CD4-positive, CD25-positive, alpha-beta regulatory T cell (primary cell): ENCODE measurements around the gene JCAD. TPM values are rescaled to one million over a fixed set of nuclear protein-coding genes. Genes with fewer than 3 reads are reported as not detected.

Experiments
- ATAC-seq, 2 donors: fragments of 150-1000 bp; cut with Tn5 transposase; one replicate each; pipeline ENCODE4 v1.10.0; 2021; ENCODE audit warnings: low read depth in 2 of 2, moderate number of reproducible peaks in 2 of 2, moderate library complexity in 1 of 2
- DNase-seq, 3 donors: peaks; one replicate each; pipeline versions ENCODE4 v3.0.0 to v3.0.0-alpha.2; 2012 to 2022; ENCODE audit warnings: mixed read lengths in 1 of 3
- H3K27ac ChIP-seq: one replicate; pipeline ENCODE4 v1.7.0; 2013; ENCODE audit warnings: mild to moderate bottlenecking, low read length; ENCODE audit not compliant: insufficient read depth, poor library complexity, severe bottlenecking
- H3K27me3 ChIP-seq: one replicate; pipeline ENCODE4 v1.7.0; 2013; ENCODE audit warnings: low read length; ENCODE audit not compliant: control insufficient read depth, insufficient read depth
- H3K36me3 ChIP-seq: one replicate; pipeline ENCODE4 v1.7.0; 2013; ENCODE audit warnings: mild to moderate bottlenecking, low read length, moderate library complexity; ENCODE audit not compliant: control insufficient read depth, insufficient read depth
- H3K4me1 ChIP-seq: 2 replicates; pipeline ENCODE4 v1.7.0; 2013; ENCODE audit warnings: mild to moderate bottlenecking, low read length; ENCODE audit not compliant: insufficient read depth, control insufficient read depth, poor library complexity, severe bottlenecking
- H3K4me3 ChIP-seq: one replicate; pipeline ENCODE4 v1.7.0; 2013; ENCODE audit warnings: low read depth, mild to moderate bottlenecking, low read length, moderate library complexity
- H3K9me3 ChIP-seq, 2 experiments: 1 replicate in 1 of 2; 2 replicates in 1 of 2; pipeline ENCODE4 v1.7.0; 2013; ENCODE audit warnings: low read length in 2 of 2, mild to moderate bottlenecking in 1 of 2, moderate library complexity in 1 of 2; ENCODE audit not compliant: control insufficient read depth in 2 of 2
- H3K27ac Mint-ChIP-seq, 3 donors: one replicate each; pipeline ENCODE4 v1.8.0; 2020 to 2022; ENCODE audit warnings: mild to moderate bottlenecking in 3 of 3, mixed read lengths in 3 of 3, moderate library complexity in 2 of 3
- H3K27me3 Mint-ChIP-seq: one replicate; pipeline ENCODE4 v1.8.0; 2022; ENCODE audit warnings: mild to moderate bottlenecking, mixed read lengths
- H3K36me3 Mint-ChIP-seq: one replicate; pipeline ENCODE4 v1.8.0; 2020; ENCODE audit warnings: mixed read lengths
- H3K4me1 Mint-ChIP-seq, 4 donors: one replicate each; pipeline ENCODE4 v1.8.0; 2020 to 2022; ENCODE audit warnings: mixed read lengths in 4 of 4, mild to moderate bottlenecking in 1 of 4
- H3K4me3 Mint-ChIP-seq, 4 donors: one replicate each; pipeline ENCODE4 v1.8.0; 2020 to 2022; ENCODE audit warnings: mild to moderate bottlenecking in 4 of 4, mixed read lengths in 4 of 4, moderate library complexity in 3 of 4
- H3K9me3 Mint-ChIP-seq, 7 donors: one replicate each; pipeline ENCODE4 v1.8.0; 2020 to 2022; ENCODE audit warnings: mixed read lengths in 7 of 7, mild to moderate bottlenecking in 3 of 7, moderate library complexity in 2 of 7
- polyA plus RNA-seq, 4 donors: library from polyadenylated mRNA; unstranded; fragments of 300-500 nt; fragmentation: Illumina TruSeq; gene quantifications; one replicate each; pipeline ENCODE4 v1.2.3, GENCODE V29; 2021
- total RNA-seq: library from RNA; stranded (reverse); gene quantifications from one replicate; pipeline ENCODE4 v1.2.3, GENCODE V29; 2022

JCAD gene
- total and polyA plus RNA-seq, 5 donors from 2014 or later = 0.05 TPM; not detected in 4

- Histone ChIP-seq H3K27me3 (peaks cover 1% of the 10 kb centered on the region), H3K4me3 (no peak overlapping the region), H3K9me3 (no peaks in the 10 kb centered on the region), H3K4me1 (no peaks in the 10 kb centered on the region), H3K36me3 (no peaks in the 10 kb centered on the region), H3K27ac (no peak overlapping the region)
- ATAC-seq (no peak), DNase-seq (no peak)
- Mint-ChIP-seq H3K9me3 (peaks cover 0 to 4% (median 0%) of the 10 kb centered on the region in 7 donors), H3K4me3 (no peak overlapping the region), H3K27ac (no peak overlapping the region), H3K36me3 (no peaks in the 10 kb centered on the region), H3K4me1 (no peaks in the 10 kb centered on the region), H3K27me3 (peaks cover 21% of the 10 kb centered on the region)
These were observed 24.5 kb upstream of the JCAD start for GRCh38 chr10:30083934-30084333.

- H3K27ac ChIP-seq = no peak overlapping the region
- peaks cover 0 to 4% (median 0%) of the 10 kb centered on the region in 7 donors for H3K9me3 Mint-ChIP-seq
- no peaks in the 10 kb centered on the region for H3K9me3 ChIP-seq
- no peak for ATAC-seq
- no peak overlapping the region for H3K4me3 Mint-ChIP-seq
- H3K4me1 ChIP-seq = no peaks in the 10 kb centered on the region
- peaks cover 6% of the 10 kb centered on the region for H3K27me3 ChIP-seq
- DNase-seq = no peak
- no peak overlapping the region for H3K4me3 ChIP-seq
- H3K4me1 Mint-ChIP-seq = no peaks in the 10 kb centered on the region
- H3K36me3 ChIP-seq = no peaks in the 10 kb centered on the region
- peaks cover 21% of the 10 kb centered on the region for H3K27me3 Mint-ChIP-seq
- no peak overlapping the region for H3K27ac Mint-ChIP-seq
- no peaks in the 10 kb centered on the region for H3K36me3 Mint-ChIP-seq
These were observed 21.8 kb upstream of the JCAD start for GRCh38 chr10:30081182-30081581.

DNA sequence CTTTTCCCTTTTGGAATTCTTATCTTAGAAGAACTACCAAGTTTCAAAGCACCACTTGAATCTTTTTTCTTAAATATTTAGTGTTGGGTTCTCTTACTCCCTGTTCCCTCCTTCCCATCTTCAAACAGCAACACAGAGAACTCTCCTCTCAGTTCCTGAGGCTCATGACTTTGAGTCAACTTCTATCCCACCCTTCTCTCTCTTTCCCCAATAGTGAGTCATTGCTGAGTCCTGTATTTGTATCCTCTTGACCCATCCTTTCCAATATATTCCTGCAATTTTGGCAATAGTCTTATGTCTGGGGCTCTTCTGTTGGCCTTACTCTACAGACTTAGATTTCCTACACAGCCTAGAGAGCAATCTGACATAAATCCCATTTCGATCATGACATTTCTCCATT, 20.8 kb upstream of the JCAD start:
- H3K27ac ChIP-seq = no peak overlapping the region
- Mint-ChIP-seq H3K36me3 (no peaks in the 10 kb centered on the region), H3K4me1 (no peaks in the 10 kb centered on the region), H3K9me3 (peaks cover 0 to 4% (median 0%) of the 10 kb centered on the region in 7 donors), H3K27ac (no peak overlapping the region), H3K27me3 (peaks cover 18% of the 10 kb centered on the region), H3K4me3 (no peak overlapping the region)
- H3K36me3 ChIP-seq = no peaks in the 10 kb centered on the region
- DNase-seq (no peak), ATAC-seq (no peak)
- no peak overlapping the region for H3K4me3 ChIP-seq
- no peaks in the 10 kb centered on the region for H3K9me3 ChIP-seq
- peaks cover 6% of the 10 kb centered on the region for H3K27me3 ChIP-seq
- H3K4me1 ChIP-seq = no peaks in the 10 kb centered on the region

DNA sequence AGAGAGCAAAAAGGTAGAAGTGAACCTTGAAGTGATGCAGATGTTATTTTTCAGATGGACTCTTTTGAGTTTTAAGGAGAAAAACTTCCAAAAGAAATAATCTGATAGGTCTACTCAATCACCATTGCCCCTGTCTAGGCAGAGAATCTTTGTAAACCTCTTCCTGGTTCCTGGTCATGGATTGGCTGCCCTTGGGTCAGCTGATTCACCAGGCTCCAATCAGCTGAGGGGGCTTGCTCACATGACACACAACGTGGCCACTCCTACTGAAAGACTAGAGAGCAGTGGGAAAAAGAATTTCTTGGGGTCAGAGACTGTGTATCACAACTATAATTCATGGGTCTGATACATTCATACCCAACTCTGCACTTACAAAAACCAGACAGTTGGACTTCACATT, 20.0 kb upstream of the JCAD start:
- no peak for ATAC-seq
- Histone ChIP-seq H3K4me3 (no peak overlapping the region), H3K27me3 (peaks cover 5% of the 10 kb centered on the region), H3K9me3 (no peaks in the 10 kb centered on the region), H3K4me1 (no peaks in the 10 kb centered on the region), H3K27ac (no peak overlapping the region), H3K36me3 (no peaks in the 10 kb centered on the region)
- peaks cover 16% of the 10 kb centered on the region for H3K27me3 Mint-ChIP-seq
- no peak for DNase-seq
- peaks cover 0 to 4% (median 0%) of the 10 kb centered on the region in 7 donors for H3K9me3 Mint-ChIP-seq
- H3K27ac Mint-ChIP-seq = no peak overlapping the region
- H3K36me3 Mint-ChIP-seq = no peaks in the 10 kb centered on the region
- H3K4me3 Mint-ChIP-seq = no peak overlapping the region
- H3K4me1 Mint-ChIP-seq = no peaks in the 10 kb centered on the region

- Mint-ChIP-seq H3K4me1 (no peaks in the 10 kb centered on the region), H3K4me3 (no peak overlapping the region), H3K27ac (no peak overlapping the region), H3K9me3 (peaks cover 0 to 3% (median 0%) of the 10 kb centered on the region in 7 donors), H3K36me3 (no peaks in the 10 kb centered on the region), H3K27me3 (peaks cover 10% of the 10 kb centered on the region)
- H3K4me1 ChIP-seq = no peaks in the 10 kb centered on the region
- no peaks in the 10 kb centered on the region for H3K9me3 ChIP-seq
- H3K4me3 ChIP-seq = no peak overlapping the region
- peaks cover 5% of the 10 kb centered on the region for H3K27me3 ChIP-seq
- no peak for DNase-seq
- ATAC-seq = no peak
- no peak overlapping the region for H3K27ac ChIP-seq
- no peaks in the 10 kb centered on the region for H3K36me3 ChIP-seq
These were observed 16.1 kb upstream of the JCAD start for GRCh38 chr10:30075481-30075880.

DNA sequence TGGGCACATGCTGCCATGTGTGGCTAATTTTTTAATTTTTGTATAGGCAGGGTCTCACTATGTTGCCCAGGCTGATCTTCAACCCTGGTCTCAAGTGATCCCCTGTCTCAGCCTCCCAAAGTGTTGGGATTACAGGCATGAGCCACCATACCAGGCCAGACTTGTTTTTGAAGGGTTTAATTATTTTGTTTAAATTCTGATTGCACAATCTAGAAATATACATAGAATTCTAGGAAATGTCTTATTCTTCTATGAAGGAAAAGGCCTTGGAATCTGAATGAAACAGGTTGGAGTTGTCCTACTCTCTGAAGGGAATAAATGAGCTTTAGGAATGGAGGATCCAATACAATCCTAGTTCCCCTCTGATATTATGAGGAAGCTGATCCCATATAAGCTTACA, 15.5 kb upstream of the JCAD start:
- Histone ChIP-seq H3K27ac (no peak overlapping the region), H3K4me1 (no peaks in the 10 kb centered on the region), H3K36me3 (no peaks in the 10 kb centered on the region), H3K9me3 (no peaks in the 10 kb centered on the region), H3K4me3 (no peak overlapping the region), H3K27me3 (peaks cover 5% of the 10 kb centered on the region)
- H3K9me3 Mint-ChIP-seq = peaks cover 0 to 3% (median 0%) of the 10 kb centered on the region in 7 donors
- no peak overlapping the region for H3K4me3 Mint-ChIP-seq
- H3K27me3 Mint-ChIP-seq = peaks cover 13% of the 10 kb centered on the region
- no peaks in the 10 kb centered on the region for H3K4me1 Mint-ChIP-seq
- DNase-seq = no peak
- no peak overlapping the region for H3K27ac Mint-ChIP-seq
- H3K36me3 Mint-ChIP-seq = no peaks in the 10 kb centered on the region
- ATAC-seq = no peak

DNA sequence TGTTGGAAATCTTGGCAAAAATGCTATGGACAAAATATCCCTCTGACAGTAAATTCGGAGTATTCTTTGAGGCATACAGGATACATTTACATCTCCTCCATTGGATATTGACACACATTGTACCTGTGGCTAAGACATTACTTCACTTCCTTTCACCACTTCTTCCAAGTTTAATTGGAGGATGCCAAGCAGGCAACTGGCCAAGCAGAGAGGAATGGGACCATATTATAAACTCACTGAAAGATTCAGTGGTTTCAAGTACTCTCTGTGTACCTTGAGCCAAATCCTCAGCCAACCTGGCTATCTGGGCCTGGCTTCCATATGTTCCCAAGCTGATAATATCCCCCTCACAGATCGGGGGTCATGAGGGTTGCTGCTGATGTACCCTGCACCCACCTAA, 14.7 kb upstream of the JCAD start:
- H3K9me3 ChIP-seq = no peaks in the 10 kb centered on the region
- no peak overlapping the region for H3K27ac ChIP-seq
- peaks cover 12% of the 10 kb centered on the region for H3K27me3 Mint-ChIP-seq
- no peaks in the 10 kb centered on the region for H3K4me1 ChIP-seq
- H3K9me3 Mint-ChIP-seq = peaks cover 0 to 3% (median 0%) of the 10 kb centered on the region in 7 donors
- H3K4me1 Mint-ChIP-seq = no peaks in the 10 kb centered on the region
- ATAC-seq (no peak), DNase-seq (no peak)
- H3K36me3 Mint-ChIP-seq = no peaks in the 10 kb centered on the region
- no peak overlapping the region for H3K4me3 Mint-ChIP-seq
- H3K36me3 ChIP-seq = no peaks in the 10 kb centered on the region
- no peak overlapping the region for H3K4me3 ChIP-seq
- peaks cover 5% of the 10 kb centered on the region for H3K27me3 ChIP-seq
- H3K27ac Mint-ChIP-seq = no peak overlapping the region

DNA sequence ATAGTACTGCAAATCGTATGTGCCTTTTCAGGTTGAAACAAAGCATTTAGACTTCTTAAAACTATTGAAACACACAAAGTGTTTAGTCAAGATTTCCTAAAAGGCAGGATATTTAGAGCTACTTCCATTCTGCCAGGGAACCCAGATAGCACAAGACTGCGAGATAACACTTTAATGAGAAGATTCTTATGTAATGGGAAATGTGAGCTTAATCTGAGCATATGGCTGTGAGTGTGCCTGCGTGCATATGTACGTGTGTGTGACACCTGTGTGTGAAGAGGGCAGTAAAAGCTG, 14.3 kb upstream of the JCAD start:
- H3K27me3 Mint-ChIP-seq = peaks cover 12% of the 10 kb centered on the region

More for the DNA sequence above, 14.3 kb upstream of the JCAD start:
- Histone ChIP-seq H3K4me3 (no peak overlapping the region), H3K27me3 (peaks cover 3% of the 10 kb centered on the region), H3K36me3 (no peaks in the 10 kb centered on the region), H3K27ac (no peak overlapping the region), H3K9me3 (no peaks in the 10 kb centered on the region), H3K4me1 (no peaks in the 10 kb centered on the region)
- Mint-ChIP-seq H3K36me3 (no peaks in the 10 kb centered on the region), H3K4me3 (no peak overlapping the region), H3K4me1 (no peaks in the 10 kb centered on the region), H3K27ac (no peak overlapping the region), H3K9me3 (peaks cover 0 to 3% (median 0%) of the 10 kb centered on the region in 7 donors)
- DNase-seq (no peak), ATAC-seq (no peak)
